HCT116 (cell line): ENCODE measurements around the gene CCDC40. TPM values are rescaled to one million over a fixed set of nuclear protein-coding genes. Genes with fewer than 3 reads are reported as not detected.

Experiments
- ATAC-seq: fragments of 200-7000 bp; cut with Tn5 transposase; 2 replicates; pipeline ENCODE4 v1.9.1; 2020; ENCODE audit warnings: mild to moderate bottlenecking, moderate library complexity
- BruUV-seq: library from RNA; stranded (reverse); fragments of 400-500 nt; replicated peaks from 2 replicates; lab custom pipeline; 2021; lab: Mats Ljungman, UMichigan
- CTCF ChIA-PET: fragments of 300-600 bp; sonication (Branson Sonifier 250); formaldehyde crosslinking; loops from one replicate; lab custom pipeline; 2021; ENCODE audit warnings: antibody characterized with exemption; lab: Charles Lee
- POLR2A ChIA-PET: fragments of 300-600, 350-600 bp; sonication (Branson Sonifier 250); formaldehyde crosslinking; loops from one replicate; lab custom pipeline; 2021; ENCODE audit warnings: antibody characterized with exemption; lab: Charles Lee
- RAD21 ChIA-PET, 2 experiments: fragments of 300-600 bp; sonication (Branson Sonifier 250); formaldehyde crosslinking; loops; one replicate each; lab custom pipeline; 2023; ENCODE audit warnings: low total read pairs in 2 of 2; ENCODE audit not compliant: uncharacterized antibody in 2 of 2, unreplicated experiment in 2 of 2, low non-redundant PET in 1 of 2; lab: Charles Lee
- DNase-seq: peaks from one replicate; pipeline ENCODE4 v3.0.0-alpha.2; 2010; ENCODE audit warnings: low read depth, low spot score
- H2AFZ ChIP-seq: fragments of 200-600 bp; shearing (Covaris generic), sonication (generic); 2 replicates; pipeline ENCODE4 v1.6.1; 2017; ENCODE audit warnings: low read depth, mixed run types, mixed read lengths, antibody characterized with exemption, low read length; ENCODE audit not compliant: poor library complexity, severe bottlenecking
- H3K27ac ChIP-seq: 2 replicates; pipeline ENCODE4 v1.5.1; 2012; ENCODE audit warnings: low read depth, low read length
- H3K27me3 ChIP-seq: fragments of 200-600 bp; sonication (generic); 2 replicates; pipeline ENCODE4 v1.6.1; 2016; ENCODE audit warnings: mixed run types, low read length, mixed read lengths; ENCODE audit not compliant: insufficient read depth
- H3K36me3 ChIP-seq, 2 experiments: fragments of 200-500 bp in 1 of 2; fragments of 200-600 bp in 1 of 2; sonication (Bioruptor generic) in 1 of 2; sonication (generic) in 1 of 2; 2 replicates each; pipeline versions ENCODE4 v1.5.1 to v1.6.1; 2014 to 2016; ENCODE audit warnings: low read length in 2 of 2, inconsistent platforms in 1 of 2, mixed read lengths in 1 of 2, mixed run types in 1 of 2; ENCODE audit not compliant: insufficient read depth in 2 of 2, control insufficient read depth in 1 of 2
- H3K4me1 ChIP-seq, 2 experiments: fragments of 200-600 bp in 1 of 2; sonication (generic) in 1 of 2; 2 replicates each; pipeline versions ENCODE4 v1.5.1 to v1.6.1; 2012 to 2017; ENCODE audit warnings: low read length in 2 of 2, inconsistent platforms in 1 of 2, mild to moderate bottlenecking in 1 of 2, mixed read lengths in 1 of 2, mixed run types in 1 of 2, moderate library complexity in 1 of 2; ENCODE audit not compliant: insufficient read depth in 2 of 2, control insufficient read depth in 1 of 2
- H3K4me2 ChIP-seq: fragments of 200-600 bp; sonication (generic); 2 replicates; pipeline ENCODE4 v1.6.1; 2017; ENCODE audit warnings: mixed run types, low read length, mixed read lengths
- H3K4me3 ChIP-seq, 2 experiments: fragments of 200-600 bp in 1 of 2; sonication (generic) in 1 of 2; replicated peaks in 1 of 2; 2 replicates each; pipeline ENCODE4 v1.5.1; 2011 to 2016; ENCODE audit warnings: low read length in 2 of 2, control low read depth in 1 of 2, low read depth in 1 of 2, mild to moderate bottlenecking in 1 of 2, mixed read lengths in 1 of 2, mixed run types in 1 of 2
- H3K79me2 ChIP-seq: fragments of 200-600 bp; sonication (generic); 2 replicates; pipeline ENCODE4 v1.6.1; 2017; ENCODE audit warnings: mild to moderate bottlenecking, mixed run types, low read length, moderate library complexity, mixed read lengths; ENCODE audit not compliant: insufficient read depth
- H3K9ac ChIP-seq: fragments of 200-600 bp; sonication (generic); 2 replicates; pipeline ENCODE4 v1.6.1; 2016; ENCODE audit warnings: low read length, mixed read lengths
- H3K9me2 ChIP-seq: fragments of 200-600 bp; sonication (generic), shearing (Covaris generic); 2 replicates; pipeline ENCODE4 v1.6.1; 2017; ENCODE audit warnings: mixed run types, mild to moderate bottlenecking, moderate library complexity; ENCODE audit not compliant: insufficient read depth
- H3K9me3 ChIP-seq, 2 experiments: fragments of 200-500 bp in 1 of 2; fragments of 200-600 bp in 1 of 2; sonication (Bioruptor generic) in 1 of 2; sonication (generic) in 1 of 2; 2 replicates each; pipeline ENCODE4 v1.6.1; 2014 to 2017; ENCODE audit warnings: low read length in 2 of 2, mixed read lengths in 2 of 2, inconsistent platforms in 1 of 2, low read depth in 1 of 2, mild to moderate bottlenecking in 1 of 2, mixed run types in 1 of 2, moderate library complexity in 1 of 2; ENCODE audit not compliant: control insufficient read depth in 1 of 2, insufficient read depth in 1 of 2
- H4K20me1 ChIP-seq: fragments of 200-600 bp; sonication (generic), shearing (Covaris generic); 2 replicates; pipeline ENCODE4 v1.6.1; 2017; ENCODE audit warnings: mixed run types, mild to moderate bottlenecking, moderate library complexity; ENCODE audit not compliant: insufficient read depth
- ELF1 ChIP-seq: IDR thresholded peaks from 2 replicates; pipeline ENCODE4 v1.6.1; 2012; ENCODE audit warnings: low read depth, borderline replicate concordance
- EZH2 ChIP-seq: fragments of 200-600 bp; sonication (generic); IDR thresholded peaks from 2 replicates; pipeline ENCODE4 v1.6.1; 2017; ENCODE audit warnings: antibody characterized with exemption, mixed run types
- EZH2phosphoT487 ChIP-seq: fragments of 200-600 bp; IDR thresholded peaks from 2 replicates; pipeline ENCODE4 v1.6.1; 2018; ENCODE audit warnings: antibody characterized with exemption, borderline replicate concordance
- FOSL1 ChIP-seq: IDR thresholded peaks from 2 replicates; pipeline ENCODE4 v1.6.1; 2012; ENCODE audit warnings: low read depth
- POLR2AphosphoS5 ChIP-seq: IDR thresholded peaks from 2 replicates; pipeline ENCODE4 v1.6.1; 2011; ENCODE audit warnings: mild to moderate bottlenecking, low read depth, low read length, moderate library complexity
- RAD21 ChIP-seq: IDR thresholded peaks from 2 replicates; pipeline ENCODE4 v1.6.1; 2012; ENCODE audit warnings: low read depth, mild to moderate bottlenecking
- SIN3A ChIP-seq: IDR thresholded peaks from 2 replicates; pipeline ENCODE4 v1.6.1; 2012; ENCODE audit warnings: low read depth
- SRF ChIP-seq: IDR thresholded peaks from 2 replicates; pipeline ENCODE4 v1.6.1; 2012; ENCODE audit warnings: low read depth
- YY1 ChIP-seq: IDR thresholded peaks from 2 replicates; pipeline ENCODE4 v1.6.1; 2011; ENCODE audit warnings: low read length, low read depth, moderate library complexity, mild to moderate bottlenecking; ENCODE audit not compliant: insufficient replicate concordance; ENCODE audit errors: extremely low read depth
- ZFX ChIP-seq: fragments of 450-650 bp; IDR thresholded peaks from 2 replicates; pipeline ENCODE4 v1.6.1; 2017
- intact Hi-C: fragments of 100-400 bp; cut with micrococcal nuclease; formaldehyde crosslinking; loops from 2 replicates; pipeline ENCODE4 v1.10.0; 2022
- total RNA-seq: library from RNA; stranded (reverse); gene quantifications from one replicate; pipeline ENCODE4 v1.2.1, GENCODE V29; 2021; ENCODE audit not compliant: unreplicated experiment
- TF ChIP-seq, protein P1 (sequence below): IDR thresholded peaks from 2 replicates; pipeline ENCODE4 v1.6.1; 2012
- TF ChIP-seq, protein P2 (sequence below), 3 experiments: fragments of 200-600 bp in 1 of 3; sonication (generic) in 1 of 3; IDR thresholded peaks in 2 of 3; conservative IDR thresholded peaks in 1 of 3; 2 replicates each; pipeline ENCODE4 v1.5.1; 2012 to 2017; ENCODE audit warnings: low read depth in 2 of 3, low read length in 2 of 3, antibody characterized with exemption in 1 of 3, borderline replicate concordance in 1 of 3, control low read depth in 1 of 3, mild to moderate bottlenecking in 1 of 3, mixed read lengths in 1 of 3, mixed run types in 1 of 3, moderate library complexity in 1 of 3; ENCODE audit not compliant: insufficient read depth in 1 of 3
- TF ChIP-seq, protein P3 (sequence below): IDR thresholded peaks from 2 replicates; pipeline ENCODE4 v1.6.1; 2012

The CCDC40 gene
- total RNA-seq, 1 experiment from 2014 or later: 10.3 TPM

DNA sequence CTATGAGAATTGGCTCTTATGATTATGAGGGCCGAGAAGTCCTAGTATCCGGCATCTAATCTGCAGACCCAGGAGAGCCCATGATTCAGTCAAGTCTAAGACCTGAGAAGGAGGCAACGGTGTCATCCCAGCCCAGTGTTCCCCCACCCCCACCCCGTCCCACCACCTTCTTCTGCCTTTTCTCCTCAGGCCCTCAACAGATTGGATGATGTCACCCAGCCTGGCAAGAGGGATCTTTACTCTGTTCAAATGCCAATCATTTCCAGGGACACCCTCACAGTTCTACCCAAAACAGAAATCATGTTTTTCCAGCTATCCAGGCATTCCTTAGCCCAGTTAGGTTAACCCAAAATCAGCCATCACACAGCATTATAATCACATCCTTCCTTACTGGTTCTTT lies 54.9 kb downstream of the CCDC40 start:
- no peak for DNase-seq
- no TSS peak for BruUV-seq
- H3K4me1 ChIP-seq: no peaks in the 10 kb centered on the region
- intact Hi-C loops: no loop called here
- no peak overlapping the region for H3K4me2 ChIP-seq
- H3K36me3 ChIP-seq: no peaks in the 10 kb centered on the region
- ATAC-seq: no peak
- H3K79me2 ChIP-seq: no peaks in the 10 kb centered on the region
- no peaks in the 10 kb centered on the region for H3K9me3 ChIP-seq
- ChIA-PET RAD21 (no interaction called here), POLR2A (no interaction called here), CTCF (interaction anchor here (2.3 kb wide), 1 partner anchor 10 kb away, joined by 21 read pairs; the partner anchor contains the start of gene GAA)
- H3K9me2 ChIP-seq: no peaks in the 10 kb centered on the region
- H2AFZ ChIP-seq: no peak overlapping the region
- no peak overlapping the region for H3K27ac ChIP-seq
- no peak overlapping the region for H3K9ac ChIP-seq
- H3K27me3 ChIP-seq: no peaks in the 10 kb centered on the region
- TF ChIP-seq SRF (no peak), POLR2AphosphoS5 (no peak), FOSL1 (no peak), EZH2 (no peak), RAD21 (no peak), SIN3A (no peak), YY1 (no peak), ELF1 (no peak), EZH2phosphoT487 (no peak), ZFX (no peak)
- TF ChIP-seq, protein P1, sequence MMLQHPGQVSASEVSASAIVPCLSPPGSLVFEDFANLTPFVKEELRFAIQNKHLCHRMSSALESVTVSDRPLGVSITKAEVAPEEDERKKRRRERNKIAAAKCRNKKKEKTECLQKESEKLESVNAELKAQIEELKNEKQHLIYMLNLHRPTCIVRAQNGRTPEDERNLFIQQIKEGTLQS: no peak
- TF ChIP-seq, protein P2, sequence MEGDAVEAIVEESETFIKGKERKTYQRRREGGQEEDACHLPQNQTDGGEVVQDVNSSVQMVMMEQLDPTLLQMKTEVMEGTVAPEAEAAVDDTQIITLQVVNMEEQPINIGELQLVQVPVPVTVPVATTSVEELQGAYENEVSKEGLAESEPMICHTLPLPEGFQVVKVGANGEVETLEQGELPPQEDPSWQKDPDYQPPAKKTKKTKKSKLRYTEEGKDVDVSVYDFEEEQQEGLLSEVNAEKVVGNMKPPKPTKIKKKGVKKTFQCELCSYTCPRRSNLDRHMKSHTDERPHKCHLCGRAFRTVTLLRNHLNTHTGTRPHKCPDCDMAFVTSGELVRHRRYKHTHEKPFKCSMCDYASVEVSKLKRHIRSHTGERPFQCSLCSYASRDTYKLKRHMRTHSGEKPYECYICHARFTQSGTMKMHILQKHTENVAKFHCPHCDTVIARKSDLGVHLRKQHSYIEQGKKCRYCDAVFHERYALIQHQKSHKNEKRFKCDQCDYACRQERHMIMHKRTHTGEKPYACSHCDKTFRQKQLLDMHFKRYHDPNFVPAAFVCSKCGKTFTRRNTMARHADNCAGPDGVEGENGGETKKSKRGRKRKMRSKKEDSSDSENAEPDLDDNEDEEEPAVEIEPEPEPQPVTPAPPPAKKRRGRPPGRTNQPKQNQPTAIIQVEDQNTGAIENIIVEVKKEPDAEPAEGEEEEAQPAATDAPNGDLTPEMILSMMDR (IDR thresholded peaks at IDR 0.05 in 2 of 3, conservative IDR thresholded peaks at IDR 0.05 in 1 of 3; ENCODE audit: borderline replicate concordance in 1 of 3, insufficient read depth in 1 of 3, low read depth in 2 of 3, low read length in 2 of 3): no peak
- TF ChIP-seq, protein P3, sequence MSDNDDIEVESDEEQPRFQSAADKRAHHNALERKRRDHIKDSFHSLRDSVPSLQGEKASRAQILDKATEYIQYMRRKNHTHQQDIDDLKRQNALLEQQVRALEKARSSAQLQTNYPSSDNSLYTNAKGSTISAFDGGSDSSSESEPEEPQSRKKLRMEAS: no peak
- H4K20me1 ChIP-seq: no peaks in the 10 kb centered on the region
- no peak overlapping the region for H3K4me3 ChIP-seq
